ENCODE results near the gene NCOR1. TPM values are rescaled to one million over a fixed set of nuclear protein-coding genes. Genes with fewer than 3 reads are reported as not detected.

The NCOR1 gene
- total and polyA plus RNA-seq, 9 of the 15 experiments (the other 6 are each of a cell fraction or from before 2014, with no cell fraction given), result 20.2 to 66.5 (median 50.9) TPM

DNA sequence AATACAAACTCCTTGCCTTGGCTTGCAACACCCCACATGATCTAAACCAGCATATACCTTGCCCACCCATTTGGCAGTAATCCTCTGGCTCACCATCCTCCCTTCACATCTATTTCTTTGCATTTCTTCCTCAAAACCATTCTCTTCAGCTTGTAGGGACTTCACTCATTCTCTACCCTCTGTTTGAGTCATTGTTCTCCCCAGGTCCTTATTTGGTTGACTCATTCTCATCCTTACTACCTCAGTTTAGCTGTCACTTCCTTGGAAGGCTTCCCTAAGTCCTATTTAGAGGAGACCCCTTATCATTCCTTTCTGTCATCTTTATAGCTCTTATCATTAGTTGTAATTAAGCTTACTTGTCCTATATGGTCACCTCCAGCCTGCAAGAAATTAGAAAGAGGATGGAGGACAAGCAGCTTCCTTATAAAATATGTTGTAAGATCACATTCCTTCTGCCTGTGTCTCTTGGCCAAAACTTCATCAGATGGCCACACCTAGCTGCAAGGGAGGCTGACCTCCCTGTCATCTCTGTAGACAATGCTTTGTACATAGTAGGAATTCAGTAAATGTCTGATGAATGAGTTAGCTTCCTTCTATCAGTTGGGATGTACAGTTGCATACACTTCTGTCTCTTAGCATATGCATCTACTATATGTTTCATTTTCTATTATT is 214.0 kb downstream of the NCOR1 start (continued):
- TF ChIP-seq, protein P1, sequence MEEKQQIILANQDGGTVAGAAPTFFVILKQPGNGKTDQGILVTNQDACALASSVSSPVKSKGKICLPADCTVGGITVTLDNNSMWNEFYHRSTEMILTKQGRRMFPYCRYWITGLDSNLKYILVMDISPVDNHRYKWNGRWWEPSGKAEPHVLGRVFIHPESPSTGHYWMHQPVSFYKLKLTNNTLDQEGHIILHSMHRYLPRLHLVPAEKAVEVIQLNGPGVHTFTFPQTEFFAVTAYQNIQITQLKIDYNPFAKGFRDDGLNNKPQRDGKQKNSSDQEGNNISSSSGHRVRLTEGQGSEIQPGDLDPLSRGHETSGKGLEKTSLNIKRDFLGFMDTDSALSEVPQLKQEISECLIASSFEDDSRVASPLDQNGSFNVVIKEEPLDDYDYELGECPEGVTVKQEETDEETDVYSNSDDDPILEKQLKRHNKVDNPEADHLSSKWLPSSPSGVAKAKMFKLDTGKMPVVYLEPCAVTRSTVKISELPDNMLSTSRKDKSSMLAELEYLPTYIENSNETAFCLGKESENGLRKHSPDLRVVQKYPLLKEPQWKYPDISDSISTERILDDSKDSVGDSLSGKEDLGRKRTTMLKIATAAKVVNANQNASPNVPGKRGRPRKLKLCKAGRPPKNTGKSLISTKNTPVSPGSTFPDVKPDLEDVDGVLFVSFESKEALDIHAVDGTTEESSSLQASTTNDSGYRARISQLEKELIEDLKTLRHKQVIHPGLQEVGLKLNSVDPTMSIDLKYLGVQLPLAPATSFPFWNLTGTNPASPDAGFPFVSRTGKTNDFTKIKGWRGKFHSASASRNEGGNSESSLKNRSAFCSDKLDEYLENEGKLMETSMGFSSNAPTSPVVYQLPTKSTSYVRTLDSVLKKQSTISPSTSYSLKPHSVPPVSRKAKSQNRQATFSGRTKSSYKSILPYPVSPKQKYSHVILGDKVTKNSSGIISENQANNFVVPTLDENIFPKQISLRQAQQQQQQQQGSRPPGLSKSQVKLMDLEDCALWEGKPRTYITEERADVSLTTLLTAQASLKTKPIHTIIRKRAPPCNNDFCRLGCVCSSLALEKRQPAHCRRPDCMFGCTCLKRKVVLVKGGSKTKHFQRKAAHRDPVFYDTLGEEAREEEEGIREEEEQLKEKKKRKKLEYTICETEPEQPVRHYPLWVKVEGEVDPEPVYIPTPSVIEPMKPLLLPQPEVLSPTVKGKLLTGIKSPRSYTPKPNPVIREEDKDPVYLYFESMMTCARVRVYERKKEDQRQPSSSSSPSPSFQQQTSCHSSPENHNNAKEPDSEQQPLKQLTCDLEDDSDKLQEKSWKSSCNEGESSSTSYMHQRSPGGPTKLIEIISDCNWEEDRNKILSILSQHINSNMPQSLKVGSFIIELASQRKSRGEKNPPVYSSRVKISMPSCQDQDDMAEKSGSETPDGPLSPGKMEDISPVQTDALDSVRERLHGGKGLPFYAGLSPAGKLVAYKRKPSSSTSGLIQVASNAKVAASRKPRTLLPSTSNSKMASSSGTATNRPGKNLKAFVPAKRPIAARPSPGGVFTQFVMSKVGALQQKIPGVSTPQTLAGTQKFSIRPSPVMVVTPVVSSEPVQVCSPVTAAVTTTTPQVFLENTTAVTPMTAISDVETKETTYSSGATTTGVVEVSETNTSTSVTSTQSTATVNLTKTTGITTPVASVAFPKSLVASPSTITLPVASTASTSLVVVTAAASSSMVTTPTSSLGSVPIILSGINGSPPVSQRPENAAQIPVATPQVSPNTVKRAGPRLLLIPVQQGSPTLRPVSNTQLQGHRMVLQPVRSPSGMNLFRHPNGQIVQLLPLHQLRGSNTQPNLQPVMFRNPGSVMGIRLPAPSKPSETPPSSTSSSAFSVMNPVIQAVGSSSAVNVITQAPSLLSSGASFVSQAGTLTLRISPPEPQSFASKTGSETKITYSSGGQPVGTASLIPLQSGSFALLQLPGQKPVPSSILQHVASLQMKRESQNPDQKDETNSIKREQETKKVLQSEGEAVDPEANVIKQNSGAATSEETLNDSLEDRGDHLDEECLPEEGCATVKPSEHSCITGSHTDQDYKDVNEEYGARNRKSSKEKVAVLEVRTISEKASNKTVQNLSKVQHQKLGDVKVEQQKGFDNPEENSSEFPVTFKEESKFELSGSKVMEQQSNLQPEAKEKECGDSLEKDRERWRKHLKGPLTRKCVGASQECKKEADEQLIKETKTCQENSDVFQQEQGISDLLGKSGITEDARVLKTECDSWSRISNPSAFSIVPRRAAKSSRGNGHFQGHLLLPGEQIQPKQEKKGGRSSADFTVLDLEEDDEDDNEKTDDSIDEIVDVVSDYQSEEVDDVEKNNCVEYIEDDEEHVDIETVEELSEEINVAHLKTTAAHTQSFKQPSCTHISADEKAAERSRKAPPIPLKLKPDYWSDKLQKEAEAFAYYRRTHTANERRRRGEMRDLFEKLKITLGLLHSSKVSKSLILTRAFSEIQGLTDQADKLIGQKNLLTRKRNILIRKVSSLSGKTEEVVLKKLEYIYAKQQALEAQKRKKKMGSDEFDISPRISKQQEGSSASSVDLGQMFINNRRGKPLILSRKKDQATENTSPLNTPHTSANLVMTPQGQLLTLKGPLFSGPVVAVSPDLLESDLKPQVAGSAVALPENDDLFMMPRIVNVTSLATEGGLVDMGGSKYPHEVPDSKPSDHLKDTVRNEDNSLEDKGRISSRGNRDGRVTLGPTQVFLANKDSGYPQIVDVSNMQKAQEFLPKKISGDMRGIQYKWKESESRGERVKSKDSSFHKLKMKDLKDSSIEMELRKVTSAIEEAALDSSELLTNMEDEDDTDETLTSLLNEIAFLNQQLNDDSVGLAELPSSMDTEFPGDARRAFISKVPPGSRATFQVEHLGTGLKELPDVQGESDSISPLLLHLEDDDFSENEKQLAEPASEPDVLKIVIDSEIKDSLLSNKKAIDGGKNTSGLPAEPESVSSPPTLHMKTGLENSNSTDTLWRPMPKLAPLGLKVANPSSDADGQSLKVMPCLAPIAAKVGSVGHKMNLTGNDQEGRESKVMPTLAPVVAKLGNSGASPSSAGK (IDR thresholded peaks at IDR 0.05), result no peak
- TF ChIP-seq ZKSCAN1 (IDR thresholded peaks at IDR 0.05; ENCODE audit: low read depth, low read length) (peak; percentile 63; the same call in 1 of the 2 replicates), ZNF830 (CRISPR knock-in tag; IDR thresholded peaks at IDR 0.05) (no peak), NR1H2 (CRISPR knock-in tag; IDR thresholded peaks at IDR 0.05) (no peak), CBX3 (IDR thresholded peaks at IDR 0.05; ENCODE audit: borderline replicate concordance in 1 of 2, low read length in 2 of 2) (peak in 1 of 2 experiments; percentile 93; a peak in 2 of 3 replicates), RAD51 (IDR thresholded peaks at IDR 0.05; ENCODE audit: borderline replicate concordance, low read depth) (no peak), ARID2 (IDR thresholded peaks at IDR 0.05) (no peak), PHTF2 (CRISPR knock-in tag; IDR thresholded peaks at IDR 0.05) (no peak), ZNF143 (CRISPR knock-in tag; IDR thresholded peaks at IDR 0.05) (no peak), CBX5 (IDR thresholded peaks at IDR 0.05; ENCODE audit: borderline replicate concordance, low read depth) (0 out of 2 replicates have a peak, but pooled peaks have one; percentile 13), POLR3G (IDR thresholded peaks at IDR 0.05; ENCODE audit: extremely low read depth, insufficient read length, insufficient replicate concordance) (no peak), FOXM1 (IDR thresholded peaks at IDR 0.05; ENCODE audit: low read depth) (no peak), FOXM1 (CRISPR knock-in tag; IDR thresholded peaks at IDR 0.05; ENCODE audit: low read depth) (no peak), ZNF140 (CRISPR knock-in tag; IDR thresholded peaks at IDR 0.05) (no peak), FOSL1 (tag; conservative IDR thresholded peaks at IDR 0.05) (no peak)
- TF ChIP-seq, protein P2, sequence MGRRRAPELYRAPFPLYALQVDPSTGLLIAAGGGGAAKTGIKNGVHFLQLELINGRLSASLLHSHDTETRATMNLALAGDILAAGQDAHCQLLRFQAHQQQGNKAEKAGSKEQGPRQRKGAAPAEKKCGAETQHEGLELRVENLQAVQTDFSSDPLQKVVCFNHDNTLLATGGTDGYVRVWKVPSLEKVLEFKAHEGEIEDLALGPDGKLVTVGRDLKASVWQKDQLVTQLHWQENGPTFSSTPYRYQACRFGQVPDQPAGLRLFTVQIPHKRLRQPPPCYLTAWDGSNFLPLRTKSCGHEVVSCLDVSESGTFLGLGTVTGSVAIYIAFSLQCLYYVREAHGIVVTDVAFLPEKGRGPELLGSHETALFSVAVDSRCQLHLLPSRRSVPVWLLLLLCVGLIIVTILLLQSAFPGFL (CRISPR knock-in tag; IDR thresholded peaks at IDR 0.05), result no peak
